Brain microvascular endothelial cell (primary cell): ENCODE results near the gene MPZL1.

ENCODE experiments used
- DNase-seq: peaks from one replicate; pipeline ENCODE4 v3.0.0-alpha.2; 2020
- H3K27ac ChIP-seq: fragments of 250-450 bp; sonication (Bioruptor Pico); 2 replicates; pipeline ENCODE4 v1.5.1; 2020; ENCODE audit warnings: mild to moderate bottlenecking, moderate library complexity
- H3K27me3 ChIP-seq: fragments of 250-450 bp; sonication (Bioruptor Pico); replicated peaks from 2 replicates; pipeline ENCODE4 v1.5.1; 2020; ENCODE audit warnings: mild to moderate bottlenecking
- H3K36me3 ChIP-seq: fragments of 250-450 bp; sonication (Bioruptor Pico); replicated peaks from 2 replicates; pipeline ENCODE4 v1.5.1; 2020; ENCODE audit warnings: mild to moderate bottlenecking
- H3K4me3 ChIP-seq: 2 replicates; pipeline ENCODE4 v1.5.1; 2011; ENCODE audit warnings: low read depth, mild to moderate bottlenecking, control low read depth, low read length, moderate library complexity
- in situ Hi-C: cut with HindIII; loops from 2 replicates; pipeline ENCODE4 v1.10.0; 2017; ENCODE audit warnings: low sequenced_read_pairs, low pct_ligation_motif_present
- TF ChIP-seq, protein P1 (sequence below): IDR thresholded peaks from 2 replicates; pipeline ENCODE4 v1.5.1; 2011; ENCODE audit warnings: low read depth, mild to moderate bottlenecking, moderate library complexity, low read length, control low read depth, inconsistent platforms; ENCODE audit errors: missing control alignments

The MPZL1 gene

DNA sequence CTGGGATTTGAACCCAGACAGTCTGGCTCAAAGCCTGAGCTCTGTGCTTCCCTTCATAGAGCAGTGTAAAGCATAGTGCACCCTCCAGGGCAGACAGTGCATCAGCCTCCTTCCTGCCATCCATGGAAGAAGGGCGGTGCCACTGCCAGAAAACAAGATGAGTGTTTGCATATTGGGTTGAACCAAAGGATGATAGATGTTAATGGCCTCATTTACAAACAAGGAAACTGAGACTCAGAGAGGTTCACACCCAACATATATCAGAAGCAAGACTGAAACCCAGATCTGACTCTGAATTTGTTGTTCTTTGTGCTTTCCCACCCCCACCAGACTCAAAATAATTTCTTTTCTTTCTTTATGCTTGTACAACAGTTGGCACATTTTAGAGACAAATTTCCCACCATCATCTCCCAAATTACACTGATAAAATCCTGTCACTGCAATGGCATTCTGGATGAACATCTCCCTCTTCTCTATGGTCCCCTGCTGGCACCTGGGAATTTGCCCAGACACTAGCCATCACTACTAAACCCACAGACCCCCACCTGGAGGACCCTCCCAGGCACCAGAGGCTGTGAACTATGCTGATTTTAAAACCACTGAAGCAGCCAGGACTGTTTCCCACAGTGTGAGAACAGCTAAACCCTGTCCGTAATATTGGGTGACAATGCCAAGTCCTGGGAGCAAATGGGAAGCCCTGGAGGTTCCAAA is 45.4 kb upstream of the MPZL1 start:
- in situ Hi-C loops, result no loop called here
- Histone ChIP-seq H3K4me3 (no peak overlapping the region), H3K27me3 (no peaks in the 10 kb centered on the region), H3K27ac (no peak overlapping the region), H3K36me3 (no peaks in the 10 kb centered on the region)
- no peak for DNase-seq
- TF ChIP-seq, protein P1, sequence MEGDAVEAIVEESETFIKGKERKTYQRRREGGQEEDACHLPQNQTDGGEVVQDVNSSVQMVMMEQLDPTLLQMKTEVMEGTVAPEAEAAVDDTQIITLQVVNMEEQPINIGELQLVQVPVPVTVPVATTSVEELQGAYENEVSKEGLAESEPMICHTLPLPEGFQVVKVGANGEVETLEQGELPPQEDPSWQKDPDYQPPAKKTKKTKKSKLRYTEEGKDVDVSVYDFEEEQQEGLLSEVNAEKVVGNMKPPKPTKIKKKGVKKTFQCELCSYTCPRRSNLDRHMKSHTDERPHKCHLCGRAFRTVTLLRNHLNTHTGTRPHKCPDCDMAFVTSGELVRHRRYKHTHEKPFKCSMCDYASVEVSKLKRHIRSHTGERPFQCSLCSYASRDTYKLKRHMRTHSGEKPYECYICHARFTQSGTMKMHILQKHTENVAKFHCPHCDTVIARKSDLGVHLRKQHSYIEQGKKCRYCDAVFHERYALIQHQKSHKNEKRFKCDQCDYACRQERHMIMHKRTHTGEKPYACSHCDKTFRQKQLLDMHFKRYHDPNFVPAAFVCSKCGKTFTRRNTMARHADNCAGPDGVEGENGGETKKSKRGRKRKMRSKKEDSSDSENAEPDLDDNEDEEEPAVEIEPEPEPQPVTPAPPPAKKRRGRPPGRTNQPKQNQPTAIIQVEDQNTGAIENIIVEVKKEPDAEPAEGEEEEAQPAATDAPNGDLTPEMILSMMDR, result no peak

- in situ Hi-C loops, result no loop called here
- TF ChIP-seq, protein P1, result no peak
- no peak for DNase-seq
- no peak overlapping the region for H3K4me3 ChIP-seq
- no peaks in the 10 kb centered on the region for H3K36me3 ChIP-seq
- H3K27me3 ChIP-seq, result no peaks in the 10 kb centered on the region
- H3K27ac ChIP-seq, result no peak overlapping the region
Observed at GRCh38 chr1:167676916-167677848, 44.6 kb upstream of the MPZL1 start.

DNA sequence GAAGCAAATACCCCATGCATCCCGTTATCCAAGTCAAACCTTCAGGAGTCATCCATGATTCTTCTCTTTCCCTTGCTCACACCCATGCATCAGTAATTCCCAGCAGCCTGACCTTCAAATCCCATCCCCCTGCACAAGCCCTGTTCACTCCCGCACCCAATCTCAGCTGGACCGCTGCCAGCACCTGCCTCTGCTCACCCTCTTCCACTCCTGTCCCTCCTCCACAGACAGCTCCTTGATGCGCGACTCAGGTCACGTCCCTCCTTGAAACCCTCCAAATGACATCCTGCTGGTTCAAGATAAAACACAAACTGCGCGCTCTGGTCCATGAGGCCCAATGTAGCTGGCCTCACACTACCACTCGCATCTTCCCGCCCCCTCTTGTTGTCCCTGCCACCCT is 43.4 kb upstream of the MPZL1 start:
- TF ChIP-seq, protein P1, result no peak
- DNase-seq, result no peak
- Histone ChIP-seq H3K27ac (no peak overlapping the region), H3K4me3 (no peak overlapping the region), H3K36me3 (no peaks in the 10 kb centered on the region), H3K27me3 (no peaks in the 10 kb centered on the region)
- in situ Hi-C loops, result no loop called here

DNA sequence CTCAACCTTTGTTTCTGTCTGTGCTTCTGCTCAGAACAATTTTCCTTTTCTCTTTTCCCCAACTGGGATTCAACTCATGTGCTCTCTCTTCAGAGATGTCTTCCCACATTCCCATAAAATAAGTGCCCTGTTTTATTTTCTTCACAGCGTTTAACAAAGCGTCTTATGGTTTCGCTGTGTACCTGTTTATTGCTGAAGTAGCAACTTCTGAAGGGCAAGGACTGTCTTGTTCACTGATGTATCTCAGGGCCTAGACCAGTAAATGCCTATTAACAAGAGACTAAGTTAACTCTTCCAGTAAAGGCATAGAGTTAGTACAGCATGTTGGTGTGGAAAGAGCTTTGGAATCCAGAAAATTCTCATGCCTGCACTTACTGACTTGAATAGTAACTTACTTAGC is 42.9 kb upstream of the MPZL1 start:
- TF ChIP-seq, protein P1, result no peak
- Histone ChIP-seq H3K4me3 (no peak overlapping the region), H3K27me3 (no peaks in the 10 kb centered on the region), H3K27ac (no peak overlapping the region), H3K36me3 (no peaks in the 10 kb centered on the region)
- in situ Hi-C loops, result no loop called here
- no peak for DNase-seq

DNA sequence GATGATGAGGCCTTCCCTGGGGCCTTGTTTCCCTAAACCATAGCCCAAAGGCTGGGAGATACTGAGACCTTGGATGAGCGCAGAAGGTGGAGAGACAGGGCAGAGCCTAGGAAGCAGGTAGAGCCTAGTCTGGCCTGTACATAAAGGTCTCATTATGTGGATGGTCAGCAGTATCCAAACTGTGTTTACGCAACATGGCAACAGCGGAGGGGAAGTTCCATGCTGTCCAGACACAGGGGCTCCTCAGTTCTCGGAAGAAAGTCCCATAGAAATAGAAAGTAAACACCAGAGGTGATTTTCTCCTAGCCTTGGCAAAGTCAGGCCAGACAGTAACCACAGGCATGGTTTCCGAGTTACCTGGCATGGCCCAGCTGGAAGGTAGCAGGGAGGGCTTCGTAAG is 42.1 kb upstream of the MPZL1 start:
- TF ChIP-seq, protein P1, result no peak
- Histone ChIP-seq H3K36me3 (no peaks in the 10 kb centered on the region), H3K27me3 (no peaks in the 10 kb centered on the region), H3K4me3 (no peak overlapping the region), H3K27ac (no peak overlapping the region)
- no peak for DNase-seq
- in situ Hi-C loops, result no loop called here
